Large intestine (tissue), 3 donors: Measurements from ENCODE around the gene COL5A3. TPM values are rescaled to one million over a fixed set of nuclear protein-coding genes. Genes with fewer than 3 reads are reported as not detected.
A peak's percentile ranks its signal among the peaks of the same experiment; 100 is the strongest.

Experiments used
- DNase-seq, 2 donors: peaks; one replicate each; pipeline versions ENCODE4 v3.0.0 to v3.0.0-alpha.2; 2013
- H3K27ac ChIP-seq: one replicate; pipeline ENCODE4 v1.5.1; 2013; ENCODE audit warnings: low read length
- H3K27me3 ChIP-seq: 2 replicates; pipeline ENCODE4 v1.6.1; 2013; ENCODE audit warnings: low read length; ENCODE audit not compliant: control insufficient read depth, insufficient read depth
- H3K36me3 ChIP-seq: 2 replicates; pipeline ENCODE4 v1.6.1; 2013; ENCODE audit warnings: low read length; ENCODE audit not compliant: control insufficient read depth, insufficient read depth
- H3K4me1 ChIP-seq: one replicate; pipeline ENCODE4 v1.6.1; 2013; ENCODE audit warnings: low read length; ENCODE audit not compliant: control insufficient read depth, insufficient read depth
- H3K4me3 ChIP-seq: one replicate; pipeline ENCODE4 v1.5.1; 2013; ENCODE audit warnings: low read length
- H3K9me3 ChIP-seq: one replicate; pipeline ENCODE4 v1.6.1; 2013; ENCODE audit warnings: mild to moderate bottlenecking, low read depth, low read length, moderate library complexity; ENCODE audit not compliant: control insufficient read depth
- WGBS: methylation state at CpG from one replicate; pipeline ENCODE4 v1.1.5; 2013; ENCODE audit warnings: low lambda C conversion rate; ENCODE audit not compliant: insufficient coverage; 5-methylcytosine and 5-hydroxymethylcytosine counted together
- polyA plus RNA-seq: library from polyadenylated mRNA; unstranded; fragments of 120-200 nt; gene quantifications from one replicate; pipeline ENCODE4 v1.2.1, GENCODE V29; 2013

COL5A3 gene
- polyA plus RNA-seq, 1 donor, result 5.6 TPM

GRCh38 chr19:9940778-9941177, 69.5 kb downstream of the COL5A3 start:
- H3K36me3 ChIP-seq, result no peaks in the 10 kb centered on the region
- no peak overlapping the region for H3K27ac ChIP-seq
- no peaks in the 10 kb centered on the region for H3K9me3 ChIP-seq
- no CpG with 5 or more reads among the region's 2 CpGs for WGBS
- DNase-seq, result no peak
- H3K27me3 ChIP-seq, result peaks cover 23% of the 10 kb centered on the region
- H3K4me1 ChIP-seq, result peaks cover 3% of the 10 kb centered on the region
- no peak overlapping the region for H3K4me3 ChIP-seq

GRCh38 chr19:9939301-9939913, 70.9 kb downstream of the COL5A3 start:
- Histone ChIP-seq H3K4me1 (peaks cover 3% of the 10 kb centered on the region), H3K36me3 (no peaks in the 10 kb centered on the region), H3K4me3 (no peak overlapping the region), H3K27ac (no peak overlapping the region), H3K27me3 (peaks cover 37% of the 10 kb centered on the region), H3K9me3 (no peaks in the 10 kb centered on the region)
- no peak for DNase-seq
- WGBS, result no CpG with 5 or more reads among the region's 3 CpGs

GRCh38 chr19:9937001-9937411, 73.3 kb downstream of the COL5A3 start:
- Histone ChIP-seq H3K36me3 (no peaks in the 10 kb centered on the region), H3K4me1 (peaks cover 3% of the 10 kb centered on the region), H3K27ac (no peak overlapping the region), H3K9me3 (no peaks in the 10 kb centered on the region), H3K27me3 (peaks cover 43% of the 10 kb centered on the region), H3K4me3 (no peak overlapping the region)
- no CpG with 5 or more reads among the region's 20 CpGs for WGBS
- DNase-seq, result no peak

- WGBS, result no CpG with 5 or more reads among the region's 62 CpGs
- Histone ChIP-seq H3K27ac (no peak within 1 kb of the TSS), H3K36me3 (no peaks in the 10 kb centered on the region), H3K9me3 (no peaks in the 10 kb centered on the region), H3K4me1 (peaks cover 3% of the 10 kb centered on the region), H3K4me3 (peak within 1 kb of the TSS; percentile 16), H3K27me3 (peaks cover 45% of the 10 kb centered on the region)
- DNase-seq, result no peak
Measured at GRCh38 chr19:9936326-9937000, 73.8 kb downstream of the COL5A3 start, which contains the start of gene OLFM2. OLFM2 (minus strand) TSS chr19:9936515; CDS start chr19:9936366, 149 bp downstream.

DNA sequence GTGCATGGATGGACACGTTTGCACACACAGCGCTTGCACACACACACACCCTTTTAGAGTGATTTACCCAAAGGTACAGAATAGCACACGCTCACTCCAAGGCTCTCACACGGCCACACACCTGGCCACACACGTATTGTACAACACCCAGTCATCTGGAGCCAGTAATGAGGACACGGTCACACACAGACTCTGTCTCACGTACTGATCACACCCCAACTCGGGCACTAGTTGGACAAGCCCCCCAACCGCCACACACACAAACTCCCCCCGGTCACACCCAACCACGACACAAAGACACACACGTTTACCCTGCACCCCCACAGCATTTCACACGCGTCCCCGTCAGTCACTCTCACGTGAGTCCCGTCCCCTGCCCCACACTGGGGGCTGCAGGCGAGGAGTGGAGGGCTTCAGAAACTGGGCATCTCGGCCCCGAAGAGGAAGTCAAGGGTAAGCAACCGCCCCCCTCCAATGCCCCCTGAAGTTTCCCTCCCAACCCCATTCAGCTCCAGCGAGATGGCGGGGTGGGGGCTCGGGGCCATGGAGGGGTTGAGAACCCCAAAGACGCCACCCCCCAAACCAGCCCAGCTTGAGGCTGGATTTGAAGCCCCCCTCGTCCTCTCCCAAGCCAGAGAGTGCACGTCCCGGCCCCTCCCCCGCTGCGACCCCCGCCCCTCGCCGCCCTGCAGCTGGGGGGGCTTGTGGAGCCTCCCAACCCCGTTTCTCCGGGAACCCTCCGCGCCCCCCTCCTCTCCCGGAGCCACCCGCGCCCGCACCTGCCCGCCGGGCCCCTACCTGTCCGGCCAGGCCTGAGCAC, 74.6 kb downstream of the COL5A3 start:
- H3K36me3 ChIP-seq, result no peaks in the 10 kb centered on the region
- WGBS, result no CpG with 5 or more reads among the region's 44 CpGs
- no peaks in the 10 kb centered on the region for H3K9me3 ChIP-seq
- H3K27ac ChIP-seq, result no peak overlapping the region
- DNase-seq, result no peak
- peak overlapping the region; percentile 16 for H3K4me3 ChIP-seq
- peaks cover 44% of the 10 kb centered on the region for H3K27me3 ChIP-seq
- peaks cover 3% of the 10 kb centered on the region for H3K4me1 ChIP-seq

- Histone ChIP-seq H3K27ac (no peak overlapping the region), H3K36me3 (no peaks in the 10 kb centered on the region), H3K4me1 (peaks cover 3% of the 10 kb centered on the region), H3K9me3 (no peaks in the 10 kb centered on the region), H3K27me3 (peaks cover 43% of the 10 kb centered on the region), H3K4me3 (no peak overlapping the region)
- 0% methylated on average over 1 of the region's 23 CpGs for WGBS
- DNase-seq, result peak in 1 of 2 donors; percentile 20
Measured at GRCh38 chr19:9934132-9934950, 76.0 kb downstream of the COL5A3 start.

- peaks cover 38% of the 10 kb centered on the region for H3K27me3 ChIP-seq
- H3K4me1 ChIP-seq, result peaks cover 3% of the 10 kb centered on the region
- WGBS, result no CpG with 5 or more reads among the region's 4 CpGs
- no peaks in the 10 kb centered on the region for H3K9me3 ChIP-seq
- H3K4me3 ChIP-seq, result no peak overlapping the region
- no peaks in the 10 kb centered on the region for H3K36me3 ChIP-seq
- DNase-seq, result no peak
- no peak overlapping the region for H3K27ac ChIP-seq
Measured at GRCh38 chr19:9932835-9933234, 77.5 kb downstream of the COL5A3 start.

- H3K27me3 ChIP-seq, result peaks cover 27% of the 10 kb centered on the region
- no peak overlapping the region for H3K27ac ChIP-seq
- WGBS, result no CpG with 5 or more reads among the region's 1 CpG
- no peak overlapping the region for H3K4me3 ChIP-seq
- H3K9me3 ChIP-seq, result no peaks in the 10 kb centered on the region
- H3K36me3 ChIP-seq, result no peaks in the 10 kb centered on the region
- no peaks in the 10 kb centered on the region for H3K4me1 ChIP-seq
- no peak for DNase-seq
Measured at GRCh38 chr19:9931629-9932028, 78.7 kb downstream of the COL5A3 start.

GRCh38 chr19:9923440-9923839, 86.9 kb downstream of the COL5A3 start:
- Histone ChIP-seq H3K27ac (no peak overlapping the region), H3K4me1 (no peaks in the 10 kb centered on the region), H3K36me3 (no peaks in the 10 kb centered on the region), H3K9me3 (no peaks in the 10 kb centered on the region), H3K27me3 (no peaks in the 10 kb centered on the region), H3K4me3 (no peak overlapping the region)
- no peak for DNase-seq
- 100% methylated on average over 1 of the region's 4 CpGs for WGBS
